T-helper 2 cell treated with Interferon-gamma antibody and Interleukin-4, amounts not matched to agents 5 μg/mL and 100 μg/mL, for 36 hours (primary cell): ENCODE measurements around the gene ELOB.

ENCODE experiments used
- DNase-seq: peaks from one replicate; pipeline ENCODE4 v3.0.0; 2021; ENCODE audit warnings: low spot score
- H3K27ac Mint-ChIP-seq: one replicate; pipeline ENCODE4 v1.8.0; 2021; ENCODE audit warnings: mild to moderate bottlenecking, mixed read lengths
- H3K27me3 Mint-ChIP-seq: one replicate; pipeline ENCODE4 v1.8.0; 2021; ENCODE audit warnings: low read depth, mixed read lengths
- H3K36me3 Mint-ChIP-seq: one replicate; pipeline ENCODE4 v1.8.0; 2021; ENCODE audit warnings: low read depth, mixed read lengths
- H3K4me1 Mint-ChIP-seq: one replicate; pipeline ENCODE4 v1.8.0; 2021; ENCODE audit warnings: low read depth, mixed read lengths
- H3K4me3 Mint-ChIP-seq: one replicate; pipeline ENCODE4 v1.8.0; 2022; ENCODE audit warnings: mild to moderate bottlenecking, moderate library complexity, mixed read lengths
- H3K9me3 Mint-ChIP-seq: one replicate; pipeline ENCODE4 v1.8.0; 2021; ENCODE audit warnings: mixed read lengths

Gene ELOB

DNA sequence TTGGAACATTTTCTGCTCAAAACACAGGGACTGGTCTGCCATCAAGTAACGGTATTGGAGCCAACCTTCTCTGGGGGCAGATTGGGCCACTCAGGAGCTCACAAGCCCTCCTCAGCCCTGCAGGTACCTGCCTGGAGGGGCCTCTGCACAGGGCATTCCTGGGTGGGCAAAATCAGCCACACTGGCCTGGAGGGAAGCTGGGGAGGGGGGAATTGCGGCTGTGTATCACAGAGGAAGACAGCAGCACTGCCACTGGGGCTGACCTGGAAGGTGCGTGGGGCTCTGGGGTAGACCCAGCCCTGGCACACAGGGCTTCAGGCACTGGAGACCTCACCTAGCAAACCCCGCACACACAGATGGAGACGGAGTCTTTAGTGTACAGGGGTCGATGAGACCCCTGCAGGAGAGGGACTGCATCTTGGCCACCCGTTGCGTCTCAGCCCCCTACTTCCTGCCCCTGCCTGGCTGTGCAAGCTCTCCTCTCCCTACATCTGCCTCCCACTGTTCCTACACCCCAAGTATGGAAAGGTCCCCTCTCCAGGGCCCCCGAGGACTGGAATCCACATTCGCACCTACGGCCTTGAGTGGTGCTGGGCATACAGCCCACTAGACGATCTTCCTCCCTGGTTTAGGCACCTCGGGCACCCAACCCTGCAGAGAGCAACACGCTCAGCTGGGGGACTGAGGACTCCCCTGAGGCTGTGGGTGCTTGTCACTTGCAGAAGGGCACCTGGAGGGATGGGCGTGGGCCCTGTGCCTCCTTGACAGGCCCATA is 31.8 kb downstream of the ELOB start:
- H3K27me3 Mint-ChIP-seq = no peaks in the 10 kb centered on the region
- peaks cover 7% of the 10 kb centered on the region for H3K4me1 Mint-ChIP-seq
- H3K9me3 Mint-ChIP-seq = no peaks in the 10 kb centered on the region
- no peaks in the 10 kb centered on the region for H3K36me3 Mint-ChIP-seq
- no peak overlapping the region for H3K27ac Mint-ChIP-seq
- no peak for DNase-seq
- H3K4me3 Mint-ChIP-seq = no peak overlapping the region

GRCh38 chr16:2744711-2745110 is 32.4 kb downstream of the ELOB start:
- no peak for DNase-seq
- no peak overlapping the region for H3K27ac Mint-ChIP-seq
- no peaks in the 10 kb centered on the region for H3K27me3 Mint-ChIP-seq
- H3K36me3 Mint-ChIP-seq = no peaks in the 10 kb centered on the region
- H3K4me1 Mint-ChIP-seq = peaks cover 5% of the 10 kb centered on the region
- H3K4me3 Mint-ChIP-seq = no peak overlapping the region
- H3K9me3 Mint-ChIP-seq = no peaks in the 10 kb centered on the region

GRCh38 chr16:2743007-2743810 is 33.9 kb downstream of the ELOB start:
- no peak overlapping the region for H3K27ac Mint-ChIP-seq
- no peaks in the 10 kb centered on the region for H3K9me3 Mint-ChIP-seq
- no peaks in the 10 kb centered on the region for H3K27me3 Mint-ChIP-seq
- no peaks in the 10 kb centered on the region for H3K36me3 Mint-ChIP-seq
- H3K4me3 Mint-ChIP-seq = no peak overlapping the region
- DNase-seq = no peak
- peaks cover 2% of the 10 kb centered on the region for H3K4me1 Mint-ChIP-seq

GRCh38 chr16:2742323-2743006 is 34.6 kb downstream of the ELOB start:
- no peak for DNase-seq
- Mint-ChIP-seq H3K27ac (no peak overlapping the region), H3K4me3 (no peak overlapping the region), H3K9me3 (no peaks in the 10 kb centered on the region), H3K27me3 (no peaks in the 10 kb centered on the region), H3K36me3 (no peaks in the 10 kb centered on the region), H3K4me1 (peaks cover 2% of the 10 kb centered on the region)

- no peaks in the 10 kb centered on the region for H3K36me3 Mint-ChIP-seq
- no peaks in the 10 kb centered on the region for H3K27me3 Mint-ChIP-seq
- no peak overlapping the region for H3K4me3 Mint-ChIP-seq
- no peaks in the 10 kb centered on the region for H3K9me3 Mint-ChIP-seq
- peaks cover 2% of the 10 kb centered on the region for H3K4me1 Mint-ChIP-seq
- H3K27ac Mint-ChIP-seq = no peak overlapping the region
- DNase-seq = no peak
Observed at GRCh38 chr16:2741168-2741567, 35.9 kb downstream of the ELOB start.

DNA sequence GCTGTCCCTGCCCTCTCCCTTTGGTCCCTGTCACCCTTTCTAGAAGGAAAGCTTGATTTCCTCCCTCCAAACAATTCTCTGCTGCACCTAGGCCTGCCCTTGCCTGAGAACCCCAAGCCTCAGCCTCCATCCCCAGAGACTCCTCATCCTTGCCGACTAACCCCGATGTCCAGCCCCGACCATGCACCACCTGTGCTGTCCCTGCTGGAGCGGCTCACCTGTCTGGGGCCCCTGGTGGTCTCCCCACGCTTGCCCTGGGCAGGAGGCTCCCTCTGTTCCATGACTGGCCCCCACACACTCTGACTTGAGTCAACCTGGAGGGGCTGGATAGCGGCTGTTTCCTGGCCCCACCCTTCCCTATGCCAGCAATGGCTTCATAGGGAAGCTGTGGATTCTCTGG is 36.6 kb downstream of the ELOB start:
- no peak overlapping the region for H3K27ac Mint-ChIP-seq
- H3K4me1 Mint-ChIP-seq = peaks cover 2% of the 10 kb centered on the region

GRCh38 chr16:2739625-2740430 is 37.3 kb downstream of the ELOB start:
- H3K4me1 Mint-ChIP-seq = peaks cover 2% of the 10 kb centered on the region
- H3K36me3 Mint-ChIP-seq = no peaks in the 10 kb centered on the region
- H3K9me3 Mint-ChIP-seq = no peaks in the 10 kb centered on the region
- no peak overlapping the region for H3K4me3 Mint-ChIP-seq
- H3K27me3 Mint-ChIP-seq = no peaks in the 10 kb centered on the region
- H3K27ac Mint-ChIP-seq = no peak overlapping the region
- no peak for DNase-seq

More for the DNA sequence above, 36.6 kb downstream of the ELOB start:
- DNase-seq = no peak
- Mint-ChIP-seq H3K4me3 (no peak overlapping the region), H3K27me3 (no peaks in the 10 kb centered on the region), H3K36me3 (no peaks in the 10 kb centered on the region), H3K9me3 (no peaks in the 10 kb centered on the region)

DNA sequence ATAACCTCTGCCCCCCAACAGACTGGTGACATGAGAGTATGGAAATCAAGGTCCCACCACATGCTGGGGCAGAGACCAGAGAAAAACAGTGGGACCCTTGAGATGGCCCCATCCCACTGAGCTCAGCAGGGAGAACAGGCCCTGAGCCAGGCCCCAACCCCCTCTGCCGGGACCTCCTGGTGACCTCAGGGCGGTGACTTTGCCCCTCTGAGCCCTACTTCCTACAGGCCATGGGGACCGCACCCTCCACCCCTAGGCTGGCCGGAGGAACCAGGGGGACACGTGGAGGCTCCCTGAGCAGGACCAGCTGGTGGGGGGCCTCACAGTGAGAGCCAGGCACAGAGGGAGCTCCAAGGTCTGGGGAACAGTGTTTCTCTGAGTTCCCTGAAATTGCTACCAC is 38.5 kb downstream of the ELOB start:
- no peak overlapping the region for H3K27ac Mint-ChIP-seq

DNA sequence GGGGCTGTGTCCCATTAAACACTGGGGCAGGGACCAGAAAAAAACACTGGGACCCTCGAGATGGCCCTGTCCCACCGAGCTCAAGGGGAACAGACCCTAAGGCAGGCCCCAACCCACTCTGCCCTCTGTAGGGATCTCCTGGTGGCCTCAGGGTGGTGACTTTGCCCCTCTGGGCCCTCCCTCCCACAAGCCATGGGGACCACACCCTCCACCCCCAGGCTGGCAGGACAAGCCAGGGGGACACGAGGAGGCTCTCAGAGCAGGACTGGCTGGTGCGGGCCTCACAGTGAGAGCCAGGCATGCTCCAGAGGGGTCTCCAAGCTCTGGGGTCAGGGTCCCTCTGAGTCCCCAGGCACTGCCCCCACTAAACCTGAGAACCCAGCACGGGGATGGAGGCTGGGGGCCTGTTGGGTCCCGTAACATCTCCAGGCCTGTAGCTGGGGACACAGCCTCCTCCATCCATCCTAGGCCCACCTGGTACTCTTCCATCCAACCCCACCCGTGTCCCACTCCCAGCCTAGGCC is 39.1 kb downstream of the ELOB start:
- H3K4me1 Mint-ChIP-seq = peaks cover 2% of the 10 kb centered on the region
- no peak for DNase-seq
- H3K36me3 Mint-ChIP-seq = no peaks in the 10 kb centered on the region
- H3K4me3 Mint-ChIP-seq = no peak overlapping the region
- H3K27me3 Mint-ChIP-seq = no peaks in the 10 kb centered on the region
- no peak overlapping the region for H3K27ac Mint-ChIP-seq
- no peaks in the 10 kb centered on the region for H3K9me3 Mint-ChIP-seq

More for the DNA sequence above, 38.5 kb downstream of the ELOB start:
- Mint-ChIP-seq H3K36me3 (no peaks in the 10 kb centered on the region), H3K27me3 (no peaks in the 10 kb centered on the region), H3K9me3 (no peaks in the 10 kb centered on the region), H3K4me3 (no peak overlapping the region), H3K4me1 (peaks cover 2% of the 10 kb centered on the region)
- DNase-seq = no peak

- DNase-seq = no peak
- H3K4me3 Mint-ChIP-seq = no peak overlapping the region
- peaks cover 2% of the 10 kb centered on the region for H3K4me1 Mint-ChIP-seq
- no peaks in the 10 kb centered on the region for H3K36me3 Mint-ChIP-seq
- no peaks in the 10 kb centered on the region for H3K9me3 Mint-ChIP-seq
- H3K27ac Mint-ChIP-seq = no peak overlapping the region
- no peaks in the 10 kb centered on the region for H3K27me3 Mint-ChIP-seq
Observed at GRCh38 chr16:2737238-2737605, 39.9 kb downstream of the ELOB start.

- Mint-ChIP-seq H3K36me3 (no peaks in the 10 kb centered on the region), H3K27ac (no peak overlapping the region), H3K4me1 (peaks cover 2% of the 10 kb centered on the region), H3K4me3 (no peak overlapping the region), H3K9me3 (no peaks in the 10 kb centered on the region), H3K27me3 (no peaks in the 10 kb centered on the region)
- DNase-seq = no peak
Observed at GRCh38 chr16:2736476-2737237, 40.4 kb downstream of the ELOB start.

- no peaks in the 10 kb centered on the region for H3K9me3 Mint-ChIP-seq
- no peaks in the 10 kb centered on the region for H3K36me3 Mint-ChIP-seq
- H3K27ac Mint-ChIP-seq = no peak overlapping the region
- no peaks in the 10 kb centered on the region for H3K4me1 Mint-ChIP-seq
- no peaks in the 10 kb centered on the region for H3K27me3 Mint-ChIP-seq
- H3K4me3 Mint-ChIP-seq = no peak overlapping the region
- DNase-seq = no peak
Observed at GRCh38 chr16:2734844-2735515, 42.1 kb downstream of the ELOB start.
